GM12878 (cell line): ENCODE results near the gene FMNL2.

Experiments
- CBX3 ChIP-seq: fragments of 200-600 bp; sonication (generic); IDR thresholded peaks from 2 replicates; pipeline ENCODE4 v1.6.1; 2016; ENCODE audit warnings: low read depth, borderline replicate concordance
- CBX5 ChIP-seq: sonication (generic); IDR thresholded peaks from 2 replicates; pipeline ENCODE4 v1.6.1; 2016; ENCODE audit warnings: low read depth, moderate library complexity, mild to moderate bottlenecking, inconsistent platforms
- ETV6 ChIP-seq, 2 experiments: fragments of 450-650 bp in 1 of 2; IDR thresholded peaks in 1 of 2; conservative IDR thresholded peaks in 1 of 2; 2 replicates each; pipeline ENCODE4 v1.6.1; 2014; ENCODE audit warnings: antibody characterized with exemption in 1 of 2, borderline replicate concordance in 1 of 2, low read depth in 1 of 2, mild to moderate bottlenecking in 1 of 2, moderate library complexity in 1 of 2
- MXI1 ChIP-seq: fragments of 150-350 bp; IDR thresholded peaks from 2 replicates; pipeline ENCODE4 v1.6.1; 2011; ENCODE audit warnings: low read depth, mild to moderate bottlenecking, inconsistent platforms, low read length, improper control_type of control experiment
- NR2C1 ChIP-seq: fragments of 450-650 bp; IDR thresholded peaks from 2 replicates; pipeline ENCODE4 v1.6.1; 2017; ENCODE audit warnings: antibody characterized with exemption, mild to moderate bottlenecking, moderate library complexity
- RFX5 ChIP-seq: IDR thresholded peaks from 2 replicates; pipeline ENCODE4 v1.6.1; 2011; ENCODE audit warnings: low read depth, low read length, improper control_type of control experiment
- SPI1 ChIP-seq: IDR thresholded peaks from 2 replicates; pipeline ENCODE4 v1.6.1; 2011; ENCODE audit warnings: low read depth, mild to moderate bottlenecking, low read length, moderate library complexity, borderline replicate concordance; ENCODE audit not compliant: insufficient read depth
- WRNIP1 ChIP-seq: IDR thresholded peaks from 2 replicates; pipeline ENCODE4 v1.6.1; 2011; ENCODE audit warnings: low read depth, low read length, improper control_type of control experiment, borderline replicate concordance
- ZZZ3 ChIP-seq: IDR thresholded peaks from 2 replicates; pipeline ENCODE4 v1.6.1; 2011; ENCODE audit warnings: low read depth; ENCODE audit not compliant: control insufficient read depth, insufficient read length
- TF ChIP-seq, protein P1 (sequence below): IDR thresholded peaks from 2 replicates; pipeline ENCODE4 v1.6.1; 2011; ENCODE audit warnings: low read depth, mild to moderate bottlenecking, low read length, moderate library complexity, borderline replicate concordance; ENCODE audit errors: extremely low read depth
- TF ChIP-seq, protein P2 (sequence below), 3 experiments: IDR thresholded peaks in 2 of 3; conservative IDR thresholded peaks in 1 of 3; 2 replicates each; pipeline ENCODE4 v1.5.1; 2011; ENCODE audit warnings: low read depth in 3 of 3, low read length in 3 of 3, mild to moderate bottlenecking in 3 of 3, control low read depth in 2 of 3, moderate library complexity in 2 of 3, inconsistent platforms in 1 of 3, mixed read lengths in 1 of 3; ENCODE audit not compliant: control insufficient read depth in 2 of 3, insufficient read depth in 1 of 3; ENCODE audit errors: extremely low read depth in 1 of 3

GRCh38 chr2:152602750-152603149, 267.8 kb downstream of the FMNL2 start:
- TF ChIP-seq WRNIP1 (no peak), RFX5 (no peak), CBX3 (no peak), CBX5 (no peak), ZZZ3 (no peak), MXI1 (no peak), NR2C1 (no peak), ETV6 (conservative IDR thresholded peaks at IDR 0.05 in 1 of 2, IDR thresholded peaks at IDR 0.05 in 1 of 2; ENCODE audit: borderline replicate concordance in 1 of 2, low read depth in 1 of 2) (no peak), SPI1 (no peak)
- TF ChIP-seq, protein P1, sequence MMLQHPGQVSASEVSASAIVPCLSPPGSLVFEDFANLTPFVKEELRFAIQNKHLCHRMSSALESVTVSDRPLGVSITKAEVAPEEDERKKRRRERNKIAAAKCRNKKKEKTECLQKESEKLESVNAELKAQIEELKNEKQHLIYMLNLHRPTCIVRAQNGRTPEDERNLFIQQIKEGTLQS: no peak
- TF ChIP-seq, protein P2, sequence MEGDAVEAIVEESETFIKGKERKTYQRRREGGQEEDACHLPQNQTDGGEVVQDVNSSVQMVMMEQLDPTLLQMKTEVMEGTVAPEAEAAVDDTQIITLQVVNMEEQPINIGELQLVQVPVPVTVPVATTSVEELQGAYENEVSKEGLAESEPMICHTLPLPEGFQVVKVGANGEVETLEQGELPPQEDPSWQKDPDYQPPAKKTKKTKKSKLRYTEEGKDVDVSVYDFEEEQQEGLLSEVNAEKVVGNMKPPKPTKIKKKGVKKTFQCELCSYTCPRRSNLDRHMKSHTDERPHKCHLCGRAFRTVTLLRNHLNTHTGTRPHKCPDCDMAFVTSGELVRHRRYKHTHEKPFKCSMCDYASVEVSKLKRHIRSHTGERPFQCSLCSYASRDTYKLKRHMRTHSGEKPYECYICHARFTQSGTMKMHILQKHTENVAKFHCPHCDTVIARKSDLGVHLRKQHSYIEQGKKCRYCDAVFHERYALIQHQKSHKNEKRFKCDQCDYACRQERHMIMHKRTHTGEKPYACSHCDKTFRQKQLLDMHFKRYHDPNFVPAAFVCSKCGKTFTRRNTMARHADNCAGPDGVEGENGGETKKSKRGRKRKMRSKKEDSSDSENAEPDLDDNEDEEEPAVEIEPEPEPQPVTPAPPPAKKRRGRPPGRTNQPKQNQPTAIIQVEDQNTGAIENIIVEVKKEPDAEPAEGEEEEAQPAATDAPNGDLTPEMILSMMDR (IDR thresholded peaks at IDR 0.05 in 2 of 3, conservative IDR thresholded peaks at IDR 0.05 in 1 of 3; ENCODE audit: control insufficient read depth in 2 of 3, extremely low read depth in 1 of 3, insufficient read depth in 1 of 3, low read depth in 3 of 3, low read length in 3 of 3): no peak
